Jurkat, Clone E6-1 (cell line): ENCODE measurements around the gene WWOX.
A peak's percentile ranks its signal among the peaks of the same experiment; 100 is the strongest.

Experiments
- DNase-seq: peaks from one replicate; pipeline ENCODE4 v3.0.0-alpha.2; 2011; ENCODE audit warnings: low read depth, low spot score
- H3K4me3 ChIP-seq: 2 replicates; pipeline ENCODE4 v1.5.1; 2011; ENCODE audit warnings: mild to moderate bottlenecking, low read length, control low read depth, moderate library complexity

WWOX gene

DNA sequence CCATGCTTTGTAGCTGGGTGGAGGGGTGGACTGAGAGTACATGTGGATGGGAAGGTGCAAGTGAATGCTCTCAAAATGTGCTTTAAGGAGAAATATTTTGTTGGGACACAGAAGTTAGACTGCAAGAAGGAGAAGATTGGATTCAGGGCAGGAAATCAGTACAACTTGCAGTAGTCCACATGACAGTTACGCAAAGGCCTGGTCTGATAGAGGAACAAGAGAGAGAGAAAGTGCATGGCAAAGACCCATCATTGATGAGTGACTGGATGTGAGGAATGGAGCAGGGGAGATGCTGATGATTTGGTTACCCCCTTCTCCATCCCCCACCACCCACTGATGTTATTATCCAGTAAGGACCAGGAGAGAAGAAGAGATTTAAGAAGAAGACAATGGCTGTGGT is 1028.3 kb downstream of the WWOX start:
- DNase-seq: no peak
- H3K4me3 ChIP-seq: no peak overlapping the region

DNA sequence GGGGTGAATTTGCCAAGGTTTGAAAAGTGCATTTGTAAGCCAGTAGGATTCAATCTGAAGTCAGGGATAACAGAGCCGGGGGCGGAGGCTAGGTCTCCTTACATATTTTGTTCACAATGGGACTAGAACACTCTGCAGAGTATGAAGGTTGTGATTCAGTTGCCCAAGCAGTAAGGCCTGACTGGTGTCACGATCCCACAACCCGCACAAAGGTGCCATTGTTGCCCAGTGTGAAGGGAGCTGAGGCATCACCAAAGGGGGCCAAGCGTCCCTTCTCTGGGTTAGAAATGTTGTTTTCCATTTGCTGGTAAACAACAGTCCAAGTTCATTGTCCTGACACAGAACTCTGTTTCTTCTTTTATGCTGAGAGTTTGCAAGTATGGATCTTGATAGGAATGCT is 1029.3 kb downstream of the WWOX start:
- H3K4me3 ChIP-seq: no peak overlapping the region
- no peak for DNase-seq

DNA sequence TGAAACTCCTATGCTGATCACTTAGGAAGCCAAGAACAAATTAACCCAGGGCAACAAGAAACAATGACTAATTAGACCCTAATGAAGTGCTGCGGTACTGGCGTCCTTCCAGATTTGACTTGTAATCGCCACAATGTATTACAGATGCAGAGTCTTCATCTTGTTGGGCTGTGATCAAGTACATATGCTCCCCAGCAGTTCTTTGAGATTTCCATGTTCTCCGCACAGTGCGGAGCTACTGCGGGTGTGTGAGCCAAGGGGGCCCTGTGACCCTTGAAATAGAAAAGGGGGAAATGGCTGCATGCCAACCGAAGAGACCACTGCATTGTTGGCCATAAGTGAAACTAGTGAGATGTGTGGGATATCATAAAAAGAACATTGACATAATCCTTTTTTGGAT is 1031.2 kb downstream of the WWOX start:
- no peak for DNase-seq
- H3K4me3 ChIP-seq: no peak overlapping the region

DNA sequence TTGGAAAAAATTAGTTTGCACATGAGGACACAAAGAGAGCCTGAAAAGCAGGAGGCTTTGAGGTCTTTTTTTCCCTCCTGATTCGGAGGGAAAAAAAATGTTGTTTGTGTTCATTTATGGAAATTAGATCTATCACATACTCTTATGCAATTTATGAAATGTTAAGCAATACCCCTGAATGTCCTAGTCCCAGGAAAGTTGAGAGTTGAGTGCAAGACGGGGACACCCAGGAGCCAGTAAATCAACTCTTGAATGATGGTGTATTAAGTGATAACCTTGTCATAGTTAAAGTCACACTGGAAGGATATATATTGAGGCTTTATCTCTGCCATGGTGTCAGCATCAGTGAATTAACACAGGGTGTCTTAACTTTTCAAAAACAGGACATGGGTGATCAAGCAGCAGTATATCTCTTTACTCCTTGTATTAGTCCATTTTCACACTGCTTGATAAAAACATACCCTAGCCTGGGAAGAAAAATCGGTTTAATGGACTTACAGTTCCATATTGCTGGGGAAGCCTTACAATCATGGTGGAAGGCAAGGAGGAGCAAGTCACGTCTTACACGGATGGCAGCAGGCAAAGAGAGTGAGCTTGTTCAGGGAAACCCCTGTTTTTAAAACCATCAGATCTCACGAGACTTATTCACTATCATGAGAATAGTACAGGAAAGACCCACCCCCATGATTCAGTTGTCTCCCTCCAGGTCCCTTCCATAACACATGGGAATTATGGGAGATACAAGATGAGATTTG is 1032.0 kb downstream of the WWOX start:
- no peak overlapping the region for H3K4me3 ChIP-seq
- DNase-seq: no peak

DNA sequence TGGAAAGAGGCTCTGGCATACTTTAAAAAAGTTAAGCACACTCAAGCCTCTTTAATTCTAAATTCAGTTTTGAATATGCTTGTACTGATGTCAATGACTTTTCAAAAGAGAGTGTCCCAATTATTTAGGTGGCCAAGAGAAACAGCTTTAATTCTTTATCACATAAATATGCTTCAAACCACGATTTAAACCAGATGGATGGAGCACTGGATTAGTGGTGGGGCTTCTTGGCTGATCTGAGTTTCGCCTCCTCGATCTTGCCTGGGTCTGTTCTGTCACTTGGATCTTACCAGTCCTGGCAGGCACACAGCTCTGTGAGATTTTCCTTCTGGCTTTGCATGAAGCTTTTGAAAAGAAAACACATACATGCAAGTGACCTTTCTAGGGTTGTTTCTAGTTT is 1033.2 kb downstream of the WWOX start:
- H3K4me3 ChIP-seq: no peak overlapping the region
- DNase-seq: no peak

DNA sequence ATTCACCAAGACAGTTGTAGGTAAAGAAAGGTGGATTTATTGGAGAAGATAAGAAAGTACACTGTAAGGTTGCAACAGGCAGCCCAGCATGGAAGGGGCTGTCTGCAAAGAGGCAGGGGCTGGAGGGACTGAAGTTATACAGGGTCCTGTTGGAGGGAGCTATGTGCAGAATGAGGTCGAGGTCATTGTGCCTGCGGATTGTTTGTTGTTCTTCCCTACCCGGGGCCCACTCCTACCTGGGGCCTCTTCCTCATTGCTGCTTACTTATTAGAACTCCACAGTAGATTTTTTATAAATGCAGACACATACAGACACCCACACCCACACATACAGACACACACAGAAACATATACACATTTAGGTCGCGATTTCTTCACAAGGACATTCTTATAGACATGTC is 1034.8 kb downstream of the WWOX start:
- DNase-seq: no peak
- H3K4me3 ChIP-seq: no peak overlapping the region

DNA sequence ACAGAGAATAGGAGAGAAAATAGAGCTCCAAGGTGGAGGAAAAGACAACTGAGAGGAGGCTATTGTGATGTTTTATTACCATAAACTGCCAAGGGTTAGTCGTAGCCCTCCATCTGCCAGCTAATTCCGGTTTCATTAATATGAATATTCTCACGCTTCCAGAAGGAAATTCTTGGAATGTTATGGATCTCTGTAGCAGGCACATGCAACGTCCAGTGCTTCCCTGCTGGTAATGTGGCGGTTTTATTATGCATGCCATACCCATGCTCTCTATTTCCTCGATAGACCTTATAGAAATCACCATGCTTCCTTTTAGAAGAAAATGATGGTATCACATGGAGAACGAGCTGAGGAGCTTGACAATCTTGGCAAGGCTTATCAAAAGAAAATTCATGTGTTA is 1037.5 kb downstream of the WWOX start:
- DNase-seq: no peak
- H3K4me3 ChIP-seq: no peak overlapping the region

DNA sequence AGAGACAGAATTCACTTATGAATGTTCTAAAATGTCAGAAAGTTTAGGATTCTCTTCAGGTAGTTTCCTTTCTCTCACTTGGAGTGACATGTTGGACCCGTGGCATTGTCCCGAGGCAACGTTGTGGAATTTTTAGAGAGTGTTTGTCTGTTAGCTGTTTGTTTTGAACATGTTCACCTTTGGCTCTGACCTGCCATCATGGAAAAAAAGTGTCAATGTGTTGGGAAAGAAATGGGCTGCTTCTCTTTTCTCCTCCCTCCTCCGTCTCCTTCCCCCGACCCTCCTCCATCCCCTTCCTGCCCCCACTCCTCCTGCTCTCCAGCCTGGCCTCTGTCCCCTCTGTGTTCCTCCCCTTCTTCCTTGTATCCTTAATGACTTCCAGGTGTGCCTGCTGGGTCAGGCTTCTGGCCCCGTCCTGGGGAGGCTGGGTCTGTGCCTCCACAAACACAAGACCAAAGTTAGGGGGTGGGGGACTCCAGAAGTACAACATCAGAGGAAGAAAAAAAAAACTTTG is 1038.0 kb downstream of the WWOX start:
- H3K4me3 ChIP-seq: no peak overlapping the region
- DNase-seq: no peak

DNA sequence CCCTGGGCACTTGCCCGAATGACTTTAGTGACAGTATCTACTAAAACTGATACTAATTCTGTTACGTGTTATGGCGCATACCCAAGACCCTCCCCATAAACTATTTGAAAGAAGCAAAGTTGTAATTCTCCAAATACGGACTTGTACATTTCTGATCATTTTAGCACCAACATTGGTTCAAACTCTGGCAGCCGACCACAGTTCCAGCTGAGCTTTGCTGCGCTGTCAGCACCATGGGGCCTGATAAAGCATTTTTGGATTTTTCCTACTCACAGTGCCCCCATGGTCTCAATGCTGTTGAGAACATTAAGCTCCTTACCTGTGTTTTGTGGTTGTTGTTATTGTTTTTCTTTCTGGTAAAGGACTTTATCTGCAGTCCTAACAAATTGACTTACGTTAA is 1040.3 kb downstream of the WWOX start:
- DNase-seq: no peak
- H3K4me3 ChIP-seq: no peak overlapping the region

DNA sequence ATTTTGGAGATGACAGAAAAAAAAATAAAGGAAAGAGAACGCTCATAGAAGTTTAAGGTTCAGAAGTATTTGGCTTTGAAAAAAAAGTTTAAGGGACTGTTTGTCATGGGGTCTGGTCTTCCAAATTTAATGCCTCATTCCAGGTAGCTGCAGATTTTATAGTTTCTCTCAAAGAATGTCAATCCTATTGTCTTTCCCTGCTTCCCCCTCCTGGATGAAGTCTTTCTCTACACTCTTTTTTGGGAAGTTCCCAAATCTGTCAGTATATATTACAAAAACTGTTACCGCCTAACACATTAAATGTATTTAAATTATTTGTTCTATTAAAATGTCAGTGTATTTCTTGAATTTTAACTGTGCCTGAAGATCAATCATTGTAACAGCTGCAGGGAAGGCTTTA is 1043.6 kb downstream of the WWOX start:
- no peak for DNase-seq
- no peak overlapping the region for H3K4me3 ChIP-seq

DNA sequence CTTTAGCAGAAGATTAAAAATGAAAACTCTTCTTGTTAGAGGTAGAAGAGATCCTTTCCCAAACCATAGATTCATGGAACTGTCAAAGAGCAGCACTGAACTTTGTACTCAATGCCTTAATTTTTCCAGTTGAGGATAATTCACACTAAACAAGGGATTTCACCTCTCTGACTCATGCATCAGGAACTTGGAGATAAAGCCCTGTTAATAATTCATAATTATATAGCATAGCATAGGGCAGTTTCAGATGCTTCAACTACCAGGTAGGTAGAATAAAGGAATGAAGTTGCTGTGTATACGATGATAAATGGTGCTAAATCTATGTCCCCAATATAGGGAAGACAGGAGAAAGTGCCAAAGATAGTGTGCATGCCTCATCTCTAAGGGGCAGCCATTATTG is 1050.7 kb downstream of the WWOX start:
- no peak for DNase-seq
- no peak overlapping the region for H3K4me3 ChIP-seq

DNA sequence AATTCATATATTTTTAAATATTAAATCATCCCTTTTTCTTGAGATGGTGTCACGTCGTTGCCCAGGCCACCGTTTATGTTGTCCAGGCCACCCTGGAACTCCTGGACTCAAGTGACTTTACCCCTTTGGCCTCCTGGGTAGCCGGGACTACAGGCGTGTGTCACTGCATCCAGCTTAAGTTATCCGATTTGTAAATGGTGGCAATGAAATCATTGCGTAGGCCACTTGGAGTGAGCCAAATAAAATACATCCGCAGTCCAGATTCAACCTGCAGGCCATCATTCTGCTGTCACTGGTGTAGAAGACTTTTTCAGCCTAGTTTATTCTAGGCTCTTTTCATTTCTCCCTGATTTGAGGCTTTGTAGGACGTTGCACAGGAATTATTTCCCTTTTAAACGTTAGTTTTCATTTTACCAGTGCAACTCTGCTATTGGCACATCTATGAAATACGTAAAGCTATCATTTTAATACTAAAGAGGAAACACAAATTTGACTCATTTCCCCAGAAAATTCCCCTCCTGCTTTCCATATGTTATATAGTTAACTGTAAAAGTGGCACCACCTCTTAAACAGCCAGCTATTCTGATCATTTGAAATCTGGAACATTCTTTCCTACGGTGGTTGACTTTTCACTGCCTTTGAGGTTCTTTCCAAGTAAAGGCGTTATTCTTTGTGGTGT is 1051.3 kb downstream of the WWOX start:
- H3K4me3 ChIP-seq: no peak overlapping the region
- no peak for DNase-seq

DNA sequence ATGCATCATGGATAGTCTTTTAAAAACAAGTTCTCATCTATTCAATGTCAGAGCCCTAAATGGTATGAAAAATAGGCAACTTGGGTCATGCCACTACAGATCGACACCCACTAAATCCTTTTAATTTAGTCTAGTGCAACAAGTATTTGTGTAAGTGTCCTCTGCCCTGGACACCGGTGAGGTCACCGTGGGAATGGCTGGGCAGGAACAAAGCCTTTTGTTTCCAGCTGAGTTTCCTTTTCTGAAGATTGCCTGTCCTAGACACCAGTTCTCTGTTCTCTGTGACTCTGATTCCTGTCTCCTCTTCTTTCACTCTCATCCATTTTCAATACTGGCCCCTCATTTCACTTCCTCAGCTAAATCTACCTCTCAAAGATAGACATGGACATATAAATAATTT is 1054.6 kb downstream of the WWOX start:
- no peak overlapping the region for H3K4me3 ChIP-seq
- DNase-seq: no peak

DNA sequence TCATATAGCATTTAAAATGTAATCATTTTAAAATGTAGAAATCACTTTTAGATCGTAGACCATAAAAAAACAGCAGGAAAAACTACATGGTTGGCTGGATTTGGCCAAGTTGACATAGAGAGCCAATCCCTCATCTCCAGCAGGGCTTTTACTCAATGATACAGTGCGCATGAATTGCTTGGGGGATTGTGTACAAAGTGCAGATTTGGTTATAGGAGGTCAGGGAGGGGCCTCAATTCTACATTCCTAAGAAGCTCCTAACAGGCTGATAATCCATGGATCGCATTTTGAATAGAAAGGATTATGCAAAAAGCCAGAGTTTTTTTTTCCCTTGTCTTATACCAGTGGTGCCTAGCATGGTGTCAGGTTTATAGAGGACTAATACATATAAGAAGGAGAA is 1056.0 kb downstream of the WWOX start:
- H3K4me3 ChIP-seq: no peak overlapping the region
- no peak for DNase-seq

DNA sequence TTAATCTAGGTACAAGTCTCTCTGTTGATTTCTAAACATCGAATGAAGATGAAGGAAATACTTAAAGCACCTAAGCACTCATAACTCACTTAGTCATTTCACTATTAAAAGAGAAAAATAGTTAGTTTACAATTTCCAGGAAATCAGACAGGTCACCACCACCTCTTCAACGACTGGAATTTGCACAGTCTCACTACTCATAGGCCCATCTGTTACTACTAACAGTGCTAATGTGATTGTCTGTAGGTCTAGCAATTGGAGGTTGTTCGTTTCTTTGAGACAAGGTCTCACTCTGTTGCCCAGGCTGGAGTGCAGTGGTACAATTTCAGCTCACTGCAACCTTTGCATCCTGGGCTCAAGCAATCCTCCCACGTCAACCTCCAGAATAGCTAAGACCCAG is 1056.5 kb downstream of the WWOX start:
- no peak for DNase-seq
- H3K4me3 ChIP-seq: no peak overlapping the region

DNA sequence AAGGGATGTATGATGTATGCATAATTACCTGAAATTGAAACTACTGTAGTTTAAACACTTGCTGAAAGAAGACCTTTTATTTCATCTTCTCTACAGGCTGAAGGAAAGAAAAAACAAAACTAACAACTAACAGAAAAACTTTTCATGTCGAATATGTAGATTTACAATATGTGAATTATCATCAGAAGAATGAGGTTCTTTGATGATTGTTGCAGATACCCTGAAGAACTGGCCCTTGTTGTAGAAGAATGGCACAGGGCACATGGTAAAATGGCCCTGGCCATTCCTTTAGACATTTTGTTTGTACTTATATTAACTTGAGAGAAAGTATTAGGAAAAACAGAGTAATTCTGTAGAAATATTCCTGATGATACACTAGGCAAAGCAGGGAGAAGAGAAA is 1057.3 kb downstream of the WWOX start:
- no peak for DNase-seq
- no peak overlapping the region for H3K4me3 ChIP-seq

DNA sequence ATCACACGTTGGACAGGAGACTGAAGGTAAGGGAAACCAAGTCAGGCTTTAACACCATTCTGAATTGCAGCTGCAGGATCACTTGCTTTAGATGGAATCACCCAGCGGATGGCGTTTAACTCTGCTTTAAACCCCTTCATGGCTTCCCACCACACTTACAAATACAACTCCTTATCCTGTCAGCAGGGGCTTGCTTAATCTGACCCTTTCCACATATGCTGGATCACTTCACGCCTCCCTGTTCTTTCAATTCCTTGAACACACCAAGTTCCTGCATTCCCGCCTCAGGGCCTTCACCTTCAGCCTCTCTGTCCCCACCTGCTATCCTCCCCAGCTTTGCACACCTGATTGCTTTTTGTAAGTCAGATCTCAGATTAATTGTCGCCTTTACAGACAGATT is 1058.9 kb downstream of the WWOX start:
- no peak overlapping the region for H3K4me3 ChIP-seq
- no peak for DNase-seq

DNA sequence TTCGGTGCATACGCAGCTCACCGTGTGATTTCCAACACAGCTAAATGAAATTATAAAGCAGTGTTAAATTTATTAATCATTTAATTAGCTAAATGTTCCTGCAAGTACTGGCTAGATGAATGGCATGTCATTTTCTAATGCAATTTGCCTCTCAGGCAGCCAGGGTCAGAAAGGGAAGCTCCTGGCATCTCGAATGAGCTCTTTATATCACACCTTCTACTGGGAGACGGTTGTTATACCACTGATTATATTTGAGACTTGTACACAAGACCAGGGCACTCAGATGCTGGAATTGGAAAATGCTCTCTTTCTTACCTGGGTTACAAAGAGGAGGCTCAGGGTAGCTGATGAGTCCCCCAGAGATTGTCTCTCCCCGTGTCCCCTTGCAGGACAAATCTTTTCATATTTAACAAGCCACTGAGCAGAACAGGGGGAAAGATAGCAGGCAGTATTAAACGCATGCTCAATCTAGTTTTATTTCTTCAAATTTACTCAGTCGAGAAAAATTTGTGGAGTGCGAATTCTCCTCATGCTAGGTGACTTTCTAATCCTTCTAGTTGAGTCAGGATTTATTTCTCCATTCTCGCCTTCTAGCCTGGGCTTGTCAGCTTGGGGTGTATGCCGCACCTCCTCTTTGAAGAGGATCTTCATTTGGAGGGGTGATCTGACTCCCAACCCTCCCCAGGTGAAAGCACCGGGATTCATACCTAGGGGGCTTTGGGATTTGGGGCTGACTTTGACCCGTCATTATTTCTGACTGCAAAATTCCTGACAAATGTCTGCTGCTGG is 1060.0 kb downstream of the WWOX start:
- no peak overlapping the region for H3K4me3 ChIP-seq
- no peak for DNase-seq

DNA sequence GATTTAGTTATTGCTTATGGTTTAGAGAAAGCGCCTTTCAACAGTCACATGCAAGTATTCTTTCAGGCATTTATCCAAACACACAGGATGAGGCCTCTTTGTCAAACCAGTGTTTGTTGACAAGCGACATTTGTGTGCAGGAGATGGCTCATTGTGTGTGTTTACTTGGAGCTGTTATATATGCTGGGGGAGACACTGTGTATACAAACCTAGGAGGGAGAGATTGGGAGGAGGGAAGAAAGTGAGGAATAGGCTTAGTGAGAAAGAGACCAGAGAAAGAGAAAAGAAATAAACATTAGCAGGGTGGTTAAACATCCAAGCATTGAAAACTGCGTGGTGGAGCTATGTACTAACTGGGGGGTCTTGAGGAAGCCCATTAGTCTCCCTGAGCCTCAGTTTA is 1063.5 kb downstream of the WWOX start:
- DNase-seq: no peak
- H3K4me3 ChIP-seq: no peak overlapping the region

DNA sequence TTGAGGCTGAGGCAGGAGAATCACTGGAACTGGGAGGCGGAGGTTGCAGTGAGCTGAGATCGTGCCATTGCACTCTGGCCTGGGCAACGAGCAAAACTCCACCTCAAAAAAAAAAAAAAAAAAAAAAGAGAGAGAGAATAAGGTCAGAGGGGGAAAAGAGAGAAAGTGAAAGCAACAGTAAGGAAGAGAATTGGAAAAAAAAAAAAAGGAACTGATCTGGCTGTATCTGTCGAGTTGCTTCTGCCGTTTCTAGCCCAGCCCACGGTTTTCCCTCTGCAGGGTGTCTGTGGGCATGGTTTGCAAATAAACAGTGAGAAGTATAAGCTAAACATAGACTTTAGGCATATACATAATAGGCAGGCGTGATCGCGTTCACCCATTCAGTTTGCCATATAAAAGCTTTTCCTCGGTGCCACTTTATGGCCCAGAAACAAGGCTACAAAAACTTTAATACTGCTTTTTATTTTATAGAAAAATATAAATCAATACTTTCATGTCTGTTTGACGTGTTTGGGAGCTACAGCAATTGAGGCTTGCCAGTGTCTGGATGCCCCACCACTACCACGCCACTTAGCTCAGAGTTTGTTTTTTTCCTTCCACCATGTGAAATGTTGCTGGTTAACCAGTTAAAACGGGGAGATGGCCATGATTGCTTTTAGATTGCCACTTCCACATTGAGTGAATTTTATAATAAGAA is 1064.4 kb downstream of the WWOX start:
- DNase-seq: peak; percentile 27
- no peak overlapping the region for H3K4me3 ChIP-seq
